C4-2B (cell line): ENCODE data around the gene PIAS1.
"Not testable (repeated sequence)": the region's sequence is repeated elsewhere in the genome, so short reads cannot be mapped to it uniquely, and the experiment has no call there.

Experiments
- CTCF ChIP-seq: fragments of 450-650 bp; conservative IDR thresholded peaks from 2 replicates; pipeline ENCODE4 v1.5.1; 2017; ENCODE audit warnings: mild to moderate bottlenecking
- ZFX ChIP-seq: fragments of 450-650 bp; IDR thresholded peaks from 2 replicates; pipeline ENCODE4 v1.6.1; 2017

DNA sequence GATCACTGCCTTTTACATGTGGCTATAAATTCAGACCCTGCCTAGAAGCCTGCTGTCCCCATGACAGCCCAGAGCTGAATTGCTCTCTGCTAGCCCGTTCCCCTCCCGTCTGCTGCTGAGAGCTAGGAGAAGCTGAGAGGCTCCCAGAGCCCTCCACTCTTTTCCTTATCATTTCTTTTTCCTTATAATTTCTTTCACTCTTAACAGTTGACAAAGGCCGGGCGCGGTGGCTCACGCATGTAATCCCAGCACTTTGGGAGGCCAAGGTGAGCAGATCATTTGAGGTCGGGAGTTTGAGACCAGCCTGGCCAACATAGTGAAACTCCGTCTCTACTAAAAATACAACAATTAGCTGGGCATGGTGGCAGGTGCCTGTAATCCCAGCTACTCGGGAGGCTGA, 180.4 kb downstream of the PIAS1 start:
- TF ChIP-seq CTCF, ZFX: not testable (repeated sequence)
